LoVo (cell line): Measurements from ENCODE around the gene FLRT2.

Experiments
- DNase-seq: peaks from one replicate; pipeline ENCODE4 v3.0.0-alpha.2; 2016; ENCODE audit warnings: low spot score

The FLRT2 gene

DNA sequence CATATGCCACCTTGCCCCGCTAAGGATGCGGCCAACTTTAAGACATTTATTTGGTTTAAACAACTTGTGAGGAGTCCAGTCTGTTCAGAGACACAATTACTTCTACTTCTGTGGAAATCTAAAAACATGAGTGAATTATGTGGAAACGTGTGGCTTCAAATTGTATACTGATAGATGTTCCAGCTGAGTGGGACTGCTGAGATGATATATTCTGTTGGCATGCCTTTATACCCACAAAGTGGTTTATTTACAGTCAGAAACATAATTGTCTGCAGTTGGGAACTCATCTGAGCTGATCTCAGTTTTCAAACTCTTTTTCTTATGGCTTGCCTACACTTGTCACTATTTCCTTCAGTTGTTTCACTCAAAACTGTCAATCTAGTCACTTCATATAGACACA, 67.8 kb downstream of the FLRT2 start:
- DNase-seq: no peak

DNA sequence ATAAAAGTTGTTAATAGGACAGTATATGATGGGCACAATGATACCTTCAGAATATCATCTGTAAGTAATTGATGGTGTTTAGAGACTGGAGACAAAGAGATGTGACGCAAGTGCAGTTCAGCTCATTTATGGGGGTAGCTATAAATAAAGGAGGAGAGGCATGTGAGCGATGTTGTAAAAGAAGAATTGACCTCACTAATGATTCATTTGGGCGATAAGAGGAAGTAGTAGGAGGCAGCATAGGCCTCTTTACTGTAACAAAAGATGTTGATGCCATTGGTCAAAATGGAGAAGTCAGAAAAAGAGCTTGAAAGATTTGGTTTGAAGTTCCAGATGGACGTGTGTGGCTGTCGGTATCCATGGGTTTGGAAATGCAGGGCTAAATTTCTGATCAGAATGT, 70.0 kb downstream of the FLRT2 start:
- no peak for DNase-seq

DNA sequence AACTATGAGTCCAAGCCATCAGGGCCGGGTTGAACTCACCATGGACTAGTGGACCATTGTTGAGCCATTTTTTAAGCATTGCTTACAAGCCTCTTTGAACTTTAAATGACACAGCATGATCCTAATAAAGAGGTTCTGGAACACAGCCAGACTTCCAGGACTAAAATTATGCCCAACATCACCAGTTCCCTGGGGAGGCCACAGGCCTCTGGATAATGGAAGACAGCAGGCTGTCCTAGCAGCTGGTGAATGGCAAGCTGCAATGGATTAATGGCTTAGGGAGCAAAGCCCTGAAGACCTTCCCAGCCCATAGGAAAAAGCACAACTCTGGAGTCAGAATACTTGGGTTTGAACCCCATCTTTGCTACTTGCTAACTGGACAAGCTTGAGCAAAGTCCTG, 71.3 kb downstream of the FLRT2 start:
- DNase-seq: no peak

DNA sequence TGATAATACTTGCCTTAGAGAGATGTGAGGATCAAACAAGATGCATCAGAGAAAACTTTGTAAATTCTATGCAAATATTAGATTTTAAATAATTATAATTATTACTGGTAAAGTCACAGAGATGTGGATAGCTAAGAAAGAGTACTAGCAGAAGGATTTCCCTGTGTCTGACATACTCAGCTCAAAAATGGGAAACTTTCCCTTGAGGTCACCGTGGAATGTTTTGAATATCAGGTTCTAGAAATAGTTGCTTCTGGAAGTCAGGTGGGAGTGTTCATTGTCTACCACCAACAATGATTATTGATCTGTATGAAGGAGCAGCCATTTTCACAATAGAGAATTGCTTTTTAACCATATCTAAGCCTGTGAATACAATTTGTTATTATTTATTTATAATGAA, 71.7 kb downstream of the FLRT2 start:
- no peak for DNase-seq

DNA sequence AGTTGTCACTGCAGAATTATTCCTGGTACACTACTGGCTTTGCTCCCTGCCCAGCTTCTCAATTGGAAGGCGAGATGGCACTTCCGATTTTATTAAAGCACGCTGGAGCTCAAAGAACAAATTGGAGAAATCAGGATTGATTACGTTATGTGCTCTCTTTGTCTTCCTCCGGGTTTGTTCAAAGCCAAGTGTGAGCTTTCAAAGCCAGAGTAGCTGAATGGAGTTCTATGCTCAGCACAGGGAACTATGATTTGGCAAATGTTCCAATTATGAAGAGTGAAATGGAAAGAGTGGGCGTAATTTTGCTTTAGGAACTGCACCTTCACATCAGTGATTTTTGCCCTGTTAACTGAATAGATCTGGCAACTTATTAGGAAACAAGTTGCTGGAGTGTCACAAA, 72.4 kb downstream of the FLRT2 start:
- no peak for DNase-seq

DNA sequence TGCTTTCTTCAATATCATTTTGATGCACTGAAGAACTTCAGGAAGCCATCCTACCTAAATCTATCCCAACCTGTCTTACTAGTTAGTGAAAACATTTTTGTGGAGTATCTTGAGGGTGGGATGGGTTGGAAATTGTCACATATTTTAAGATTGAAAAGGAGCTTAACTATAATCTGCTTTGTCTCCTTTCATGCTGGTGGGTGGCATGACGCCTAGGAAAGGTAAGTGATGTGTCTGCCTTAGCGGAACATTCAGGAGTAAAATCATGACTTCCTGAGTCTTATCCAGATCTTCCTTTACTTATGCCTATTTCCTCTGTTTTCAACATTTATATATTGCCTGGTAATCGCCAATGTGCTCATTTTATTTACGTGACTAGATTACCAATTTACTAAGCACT, 74.1 kb downstream of the FLRT2 start:
- DNase-seq: no peak

DNA sequence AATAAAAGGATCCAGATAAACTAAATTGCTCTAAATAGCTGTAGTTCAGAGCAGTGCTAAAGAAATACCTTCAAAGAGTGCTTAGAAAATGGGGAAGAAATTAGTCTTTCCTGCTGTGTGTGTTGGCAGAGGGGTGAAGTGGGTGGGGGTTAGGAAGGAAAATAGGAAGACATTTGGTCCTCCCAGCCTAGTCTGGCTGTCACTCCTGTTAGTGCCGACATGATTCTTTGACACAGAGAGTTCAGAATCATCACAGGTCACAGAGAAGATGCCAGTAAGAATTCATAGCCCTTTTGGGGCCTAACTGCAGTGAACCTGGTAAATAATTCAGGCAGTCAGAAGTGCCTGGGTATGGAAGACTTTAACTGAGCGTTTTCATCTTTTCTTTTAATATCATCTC, 74.8 kb downstream of the FLRT2 start:
- no peak for DNase-seq

DNA sequence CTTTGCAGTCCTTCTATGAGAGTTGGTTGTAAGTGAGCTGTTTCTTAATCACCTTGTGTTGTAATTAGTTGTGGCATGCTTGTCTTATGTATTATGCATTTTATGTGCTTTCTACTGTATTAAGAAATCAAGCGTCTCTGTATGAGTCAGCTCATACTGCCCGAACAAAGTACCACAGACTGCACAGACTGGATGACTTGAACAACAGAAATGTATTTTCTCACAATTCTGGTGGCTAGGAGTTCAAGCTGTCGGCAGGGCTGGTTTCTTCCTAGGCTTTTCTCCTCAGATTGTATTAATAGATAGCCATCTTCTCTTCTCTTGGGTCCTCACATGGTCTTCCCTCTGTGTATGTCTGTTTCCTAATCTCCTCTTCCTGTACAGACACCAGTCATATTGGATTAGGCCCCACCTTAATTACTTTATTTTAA, 77.7 kb downstream of the FLRT2 start:
- no peak for DNase-seq

DNA sequence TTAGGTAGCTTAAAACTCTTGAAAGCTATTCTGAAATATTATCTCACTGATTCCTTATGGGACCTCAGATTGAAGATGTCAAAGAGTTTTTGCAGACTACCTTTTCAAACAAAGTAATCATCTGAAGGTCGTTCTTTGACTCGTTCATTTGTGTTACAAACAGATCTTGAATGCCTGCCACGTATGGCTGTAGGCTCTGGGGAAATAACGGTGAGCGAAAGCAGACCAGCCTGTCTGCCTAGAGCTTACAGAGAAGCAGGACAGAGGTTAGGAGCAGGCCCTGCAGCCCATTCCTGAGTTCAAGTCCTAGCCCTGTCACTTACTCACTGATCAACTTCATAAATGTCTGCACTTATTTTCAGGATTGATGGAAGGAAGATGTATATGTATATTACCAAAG, 83.6 kb downstream of the FLRT2 start:
- no peak for DNase-seq

DNA sequence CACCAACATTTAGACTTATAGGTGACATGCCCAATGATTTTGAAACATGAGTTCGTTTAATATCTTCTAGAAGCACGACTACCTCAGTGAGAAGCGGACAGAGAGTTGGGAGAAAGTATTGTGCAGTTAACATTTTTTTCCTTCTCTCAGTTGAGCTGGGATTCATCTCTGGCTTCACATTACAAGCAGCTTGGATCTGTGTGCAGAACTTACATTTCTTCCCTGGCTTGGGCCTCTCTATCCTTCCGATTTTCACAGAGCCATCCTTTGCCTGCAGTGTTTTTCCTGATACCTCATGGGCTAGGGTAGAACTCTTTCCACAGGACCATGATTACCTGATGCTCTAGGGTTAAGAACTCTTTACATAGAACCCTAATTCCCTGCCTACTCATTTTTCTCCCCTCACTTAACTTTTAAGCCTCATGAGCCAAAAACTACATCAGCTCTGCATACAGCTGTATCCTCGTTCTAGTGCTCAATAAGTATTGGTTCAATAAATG, 86.5 kb downstream of the FLRT2 start:
- no peak for DNase-seq

DNA sequence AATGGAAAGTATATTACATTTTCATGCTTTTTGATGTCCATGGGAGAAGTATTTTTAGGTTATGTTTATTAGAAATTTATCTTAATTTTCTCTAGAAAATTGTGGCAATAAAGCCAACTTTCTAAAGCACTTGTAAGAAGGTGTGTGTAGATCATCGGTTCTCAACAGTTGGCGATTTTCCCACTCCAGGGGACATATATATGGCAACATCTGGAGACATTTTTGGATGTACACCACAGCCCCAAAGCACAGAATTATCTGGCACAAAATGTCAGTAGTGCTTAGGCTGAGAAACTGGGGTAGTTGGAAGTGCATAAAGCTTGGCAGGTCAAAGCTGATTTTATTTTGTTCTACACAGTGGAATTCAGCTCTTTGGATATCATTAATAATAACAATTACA, 86.9 kb downstream of the FLRT2 start:
- no peak for DNase-seq

DNA sequence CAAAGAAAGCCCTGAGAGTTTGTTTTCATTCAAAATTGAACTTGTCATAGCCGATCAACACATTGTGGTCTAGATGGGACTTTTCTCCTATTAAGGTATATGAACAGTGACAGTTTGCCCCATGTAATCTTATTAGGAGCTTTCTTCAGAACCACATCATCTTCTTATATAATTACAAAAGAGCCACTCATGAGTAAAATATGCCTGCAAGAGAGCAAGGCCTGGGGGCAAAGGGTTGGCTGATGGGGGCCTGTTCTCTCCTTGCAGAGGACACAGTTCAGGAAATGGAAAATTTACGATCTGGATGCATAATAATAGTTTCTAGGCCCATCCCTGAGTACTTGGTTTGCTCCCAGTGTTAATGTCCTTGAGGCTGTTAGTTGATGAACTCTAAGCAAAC, 87.8 kb downstream of the FLRT2 start:
- DNase-seq: no peak

DNA sequence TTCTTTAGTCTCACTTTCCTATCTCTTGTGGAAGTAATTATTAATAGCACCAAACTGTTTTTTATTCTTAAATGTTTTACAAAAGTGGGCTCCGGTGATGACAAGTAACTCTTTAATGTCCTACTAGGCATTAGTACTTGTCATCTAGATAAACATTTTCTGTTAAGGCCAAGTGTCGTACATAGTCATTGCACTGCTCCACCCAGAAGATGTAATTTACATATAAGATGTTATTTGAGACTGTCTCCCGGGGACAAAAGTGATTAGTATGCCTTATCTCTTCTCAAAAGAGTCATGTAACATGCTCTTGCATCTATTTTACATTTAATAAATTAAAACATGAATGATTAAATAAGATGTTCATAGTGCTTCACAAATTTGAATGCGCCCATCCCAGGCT, 88.4 kb downstream of the FLRT2 start:
- DNase-seq: no peak

DNA sequence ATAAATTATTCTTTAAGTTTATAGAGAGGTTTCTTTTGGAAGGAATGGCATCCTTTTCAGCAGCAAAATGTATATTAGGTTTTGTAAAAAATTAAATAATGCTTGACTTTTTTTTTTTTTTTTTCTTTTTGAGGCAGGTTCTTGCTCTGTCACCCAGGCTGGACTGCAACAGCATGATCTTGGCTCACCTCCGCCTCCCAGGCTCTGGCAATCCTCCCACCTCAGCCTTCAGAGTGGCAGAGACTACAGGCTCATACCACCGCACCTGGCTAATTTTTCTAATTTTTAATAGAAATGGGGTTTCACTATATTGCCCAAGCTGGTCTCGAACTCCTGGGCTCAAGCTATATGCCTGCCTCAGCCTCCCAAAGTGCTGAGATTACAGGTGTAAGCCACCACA, 89.0 kb downstream of the FLRT2 start:
- DNase-seq: no peak

DNA sequence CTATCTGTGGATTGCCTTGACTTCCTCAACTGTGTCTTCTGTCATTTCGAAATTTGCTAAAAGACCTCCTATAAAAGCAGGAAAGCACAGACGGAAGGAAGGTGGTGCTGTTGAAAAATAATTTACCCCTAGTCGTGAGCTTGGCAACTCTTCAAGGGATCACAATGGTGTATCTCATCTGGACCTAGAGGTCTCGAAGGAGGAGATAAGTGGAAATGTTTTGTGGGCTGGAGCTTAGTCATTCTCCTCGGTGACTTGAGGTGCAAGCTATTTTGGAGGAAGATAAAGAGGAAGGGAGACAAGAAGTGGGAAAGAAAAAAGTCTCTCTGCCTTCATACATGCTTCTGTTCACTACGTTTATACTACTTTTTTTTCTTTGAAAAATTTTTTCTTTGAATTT, 89.9 kb downstream of the FLRT2 start:
- DNase-seq: no peak

DNA sequence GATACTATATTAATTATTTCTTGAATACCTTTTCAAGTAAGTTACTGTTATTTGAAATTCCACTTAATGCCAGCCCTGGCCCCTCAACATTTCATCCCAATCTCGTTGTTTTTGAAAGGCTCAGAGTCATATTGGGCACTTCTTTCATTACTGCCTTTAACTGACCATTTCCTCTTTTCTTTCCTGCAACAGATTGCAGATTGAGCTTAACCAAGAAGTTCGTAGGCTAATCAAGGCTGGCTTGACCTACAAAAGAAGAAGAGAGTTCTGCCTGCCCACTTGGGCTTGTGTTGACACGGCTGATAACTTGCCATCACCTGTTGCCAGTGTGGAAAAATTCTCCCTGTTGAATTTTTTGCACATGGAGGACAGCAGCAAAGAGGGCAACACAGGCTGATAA, 91.0 kb downstream of the FLRT2 start:
- DNase-seq: no peak

DNA sequence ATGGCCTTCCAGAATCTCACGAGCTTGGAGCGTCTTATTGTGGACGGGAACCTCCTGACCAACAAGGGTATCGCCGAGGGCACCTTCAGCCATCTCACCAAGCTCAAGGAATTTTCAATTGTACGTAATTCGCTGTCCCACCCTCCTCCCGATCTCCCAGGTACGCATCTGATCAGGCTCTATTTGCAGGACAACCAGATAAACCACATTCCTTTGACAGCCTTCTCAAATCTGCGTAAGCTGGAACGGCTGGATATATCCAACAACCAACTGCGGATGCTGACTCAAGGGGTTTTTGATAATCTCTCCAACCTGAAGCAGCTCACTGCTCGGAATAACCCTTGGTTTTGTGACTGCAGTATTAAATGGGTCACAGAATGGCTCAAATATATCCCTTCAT, 92.2 kb downstream of the FLRT2 start:
- no peak for DNase-seq

DNA sequence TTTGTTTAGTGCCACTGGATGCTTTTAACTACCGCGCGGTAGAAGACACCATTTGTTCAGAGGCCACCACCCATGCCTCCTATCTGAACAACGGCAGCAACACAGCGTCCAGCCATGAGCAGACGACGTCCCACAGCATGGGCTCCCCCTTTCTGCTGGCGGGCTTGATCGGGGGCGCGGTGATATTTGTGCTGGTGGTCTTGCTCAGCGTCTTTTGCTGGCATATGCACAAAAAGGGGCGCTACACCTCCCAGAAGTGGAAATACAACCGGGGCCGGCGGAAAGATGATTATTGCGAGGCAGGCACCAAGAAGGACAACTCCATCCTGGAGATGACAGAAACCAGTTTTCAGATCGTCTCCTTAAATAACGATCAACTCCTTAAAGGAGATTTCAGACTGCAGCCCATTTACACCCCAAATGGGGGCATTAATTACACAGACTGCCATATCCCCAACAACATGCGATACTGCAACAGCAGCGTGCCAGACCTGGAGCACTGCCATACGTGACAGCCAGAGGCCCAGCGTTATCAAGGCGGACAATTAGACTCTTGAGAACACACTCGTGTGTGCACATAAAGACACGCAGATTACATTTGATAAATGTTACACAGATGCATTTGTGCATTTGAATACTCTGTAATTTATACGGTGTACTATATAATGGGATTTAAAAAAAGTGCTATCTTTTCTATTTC, 93.2 kb downstream of the FLRT2 start:
- DNase-seq: no peak

DNA sequence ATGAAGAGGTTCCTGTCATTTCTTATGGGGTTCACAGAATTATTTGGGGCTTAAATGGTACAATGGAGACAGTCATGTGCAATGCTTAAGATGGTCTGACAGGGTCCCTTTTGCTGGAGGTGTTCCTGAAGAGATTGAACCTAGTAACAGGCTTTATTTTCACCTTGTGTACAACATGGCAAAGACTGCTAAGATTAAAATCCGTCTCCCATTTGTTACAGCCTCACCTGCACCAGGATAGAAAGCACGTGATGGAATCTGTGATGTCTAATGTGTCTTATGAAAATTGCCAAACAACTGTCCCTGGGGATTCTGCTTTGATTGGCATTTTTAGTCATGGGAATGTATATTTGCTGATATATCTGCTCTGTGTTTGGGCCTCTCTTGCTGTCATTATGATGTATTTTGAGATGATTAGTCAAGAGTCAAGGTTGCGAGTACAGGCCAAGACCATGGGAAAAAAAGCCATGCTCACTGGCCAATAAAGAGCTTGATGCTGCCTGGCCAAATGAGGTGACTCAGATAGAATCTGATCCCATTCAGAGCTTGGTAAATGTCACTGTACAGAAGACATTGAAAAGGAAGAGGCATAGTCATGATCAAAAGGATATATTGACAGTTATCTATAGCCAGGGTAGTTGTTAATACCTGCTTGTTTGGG, 96.1 kb downstream of the FLRT2 start:
- DNase-seq: no peak

DNA sequence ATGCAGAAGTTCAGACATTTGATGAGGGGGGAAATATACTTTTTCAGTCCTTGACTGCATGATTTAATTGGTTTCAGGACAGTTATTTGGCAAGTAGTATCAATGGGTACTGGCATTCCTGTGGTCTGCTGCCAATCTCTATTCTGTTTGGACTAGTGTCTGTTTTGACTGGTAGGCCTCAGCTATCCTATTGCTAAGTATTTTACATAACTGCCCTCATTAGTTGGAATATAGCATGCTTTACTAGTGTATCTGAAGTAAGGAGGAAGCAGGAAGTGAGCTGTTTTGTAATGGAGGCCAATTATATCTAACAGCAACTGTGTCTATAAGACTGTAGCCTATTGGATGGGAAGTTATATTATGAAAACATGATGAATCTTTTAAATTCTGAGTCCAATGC, 104.3 kb downstream of the FLRT2 start:
- no peak for DNase-seq

DNA sequence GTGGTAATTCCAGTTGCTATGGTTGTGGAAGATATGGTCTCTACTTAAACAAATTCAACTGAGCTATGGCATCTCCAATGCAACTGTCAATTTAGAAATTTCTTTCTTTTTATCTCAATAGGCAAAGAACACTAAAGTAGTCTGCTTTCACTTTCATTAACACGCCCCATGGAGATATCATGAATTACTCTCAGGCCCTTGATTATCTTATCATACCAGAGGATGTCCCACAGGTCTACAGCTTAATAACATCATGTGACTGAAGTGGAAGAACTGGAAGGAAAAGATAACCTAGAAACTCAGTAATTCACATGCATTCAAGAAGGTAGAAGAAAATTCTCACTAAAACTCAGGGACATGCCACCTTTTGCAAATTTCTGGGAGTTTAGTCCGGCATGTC, 114.3 kb downstream of the FLRT2 start:
- DNase-seq: no peak

DNA sequence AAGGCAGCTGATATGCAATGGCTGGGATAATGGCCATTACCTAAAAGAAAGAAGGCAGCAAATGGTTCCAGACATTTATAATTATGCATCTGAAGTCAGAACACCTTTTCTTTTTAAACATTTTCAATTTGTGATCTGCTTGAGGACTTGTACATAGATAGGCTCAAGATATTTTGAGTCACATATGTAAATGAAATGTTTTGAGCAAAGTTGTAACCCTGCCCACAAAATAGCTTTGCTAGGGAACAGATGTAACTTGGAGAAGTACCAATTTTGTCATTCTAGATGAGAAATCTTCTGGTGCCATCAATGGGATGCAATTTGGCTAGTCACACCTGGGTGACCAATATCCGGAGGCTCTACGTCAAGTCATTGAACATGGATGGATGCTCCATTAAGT, 123.1 kb downstream of the FLRT2 start:
- no peak for DNase-seq

DNA sequence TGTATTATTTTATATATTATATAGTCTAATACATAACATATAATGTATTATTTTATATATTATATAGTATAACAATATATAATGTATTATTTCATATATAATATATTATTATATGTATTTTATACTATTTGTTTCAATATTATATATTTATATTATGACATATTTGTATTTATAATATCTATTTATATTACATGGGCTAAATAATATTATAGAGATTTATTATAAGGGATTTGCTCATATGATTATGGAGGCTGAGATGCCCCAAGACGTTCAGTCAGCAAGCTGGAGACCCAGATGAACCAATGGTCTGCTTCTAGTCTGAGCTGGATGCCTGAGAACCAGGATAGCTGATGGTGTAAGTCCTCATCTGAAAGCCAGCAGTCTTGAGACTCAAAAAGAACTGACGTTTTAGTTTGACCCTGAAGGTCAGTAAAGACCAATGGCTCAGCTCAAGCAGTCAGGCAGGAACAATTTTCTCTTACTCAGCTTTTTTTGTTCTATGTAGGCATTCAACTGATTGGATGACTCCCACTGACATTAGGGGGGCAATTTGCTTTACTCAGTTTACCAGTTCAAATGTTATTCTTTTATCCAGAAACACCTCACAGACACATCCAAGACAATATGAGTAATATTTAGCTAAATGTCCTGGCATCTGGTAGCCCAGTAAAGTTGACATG, 130.4 kb downstream of the FLRT2 start:
- DNase-seq: no peak
